GM12878 (cell line): Measurements from ENCODE around the gene MMRN2. TPM values are rescaled to one million over a fixed set of nuclear protein-coding genes. Genes with fewer than 3 reads are reported as not detected.

ENCODE experiments used
- ATAC-seq: fragments of 200-7000 bp; cut with Tn5 transposase; 3 replicates; pipeline ENCODE4 v1.9.1; 2020; ENCODE audit warnings: mild to moderate bottlenecking, moderate library complexity
- BruUV-seq: library from RNA; stranded (reverse); fragments of 400-500 nt; replicated peaks from 2 replicates; lab custom pipeline; 2021; lab: Mats Ljungman, UMichigan
- CTCF ChIA-PET: fragments of 300-600 bp; sonication (Branson Sonifier 250); formaldehyde crosslinking; extraction: SDS; loops from one replicate; lab custom pipeline; 2021; ENCODE audit warnings: inconsistent platforms; lab: Yijun Ruan, JAX
- POLR2A ChIA-PET: fragments of 350-600 bp; formaldehyde crosslinking; extraction: SDS; loops from one replicate; lab custom pipeline; 2021; ENCODE audit warnings: inconsistent platforms; lab: Charles Lee
- RAD21 ChIA-PET: fragments of 300-600 bp; sonication (Branson Sonifier 250); formaldehyde crosslinking; loops from one replicate; lab custom pipeline; 2023; ENCODE audit warnings: antibody characterized with exemption; ENCODE audit not compliant: unreplicated experiment; lab: Charles Lee
- SMC1A ChIA-PET: fragments of 300-600 bp; sonication (Branson Sonifier 250); formaldehyde crosslinking; loops from one replicate; lab custom pipeline; 2023; ENCODE audit not compliant: unreplicated experiment, uncharacterized antibody; lab: Charles Lee
- DNase-seq: peaks from one replicate; pipeline ENCODE4 v3.0.0-alpha.2; 2011; ENCODE audit warnings: low read depth, low spot score
- FAIRE-seq: peaks from 3 replicates; lab custom pipeline; 2011; peaks lifted over from hg19 to GRCh38; lab: Jason Lieb, UNC
- H2AFZ ChIP-seq: 2 replicates; pipeline ENCODE4 v1.6.0; 2011; ENCODE audit warnings: low read depth, low read length, control low read depth; ENCODE audit not compliant: control insufficient read depth
- H3K27ac ChIP-seq: 2 replicates; pipeline ENCODE4 v1.5.1; 2011; ENCODE audit warnings: control low read depth; ENCODE audit not compliant: control insufficient read depth, insufficient read depth
- H3K27me3 ChIP-seq, 2 experiments: replicated peaks in 1 of 2; 2 replicates each; pipeline versions ENCODE4 v1.6.0 to v1.6.1; 2011; ENCODE audit warnings: low read length in 1 of 2; ENCODE audit not compliant: control insufficient read depth in 2 of 2, insufficient read depth in 2 of 2
- H3K36me3 ChIP-seq, 2 experiments: 2 replicates each; pipeline ENCODE4 v1.5.1; 2011; ENCODE audit warnings: low read length in 1 of 2; ENCODE audit not compliant: control insufficient read depth in 2 of 2, insufficient read depth in 2 of 2
- H3K4me1 ChIP-seq: 2 replicates; pipeline ENCODE4 v1.6.1; 2011; ENCODE audit warnings: mild to moderate bottlenecking, low read length, moderate library complexity, mixed read lengths; ENCODE audit not compliant: control insufficient read depth, insufficient read depth
- H3K4me2 ChIP-seq: 2 replicates; pipeline ENCODE4 v1.6.0; 2011; ENCODE audit warnings: control low read depth; ENCODE audit not compliant: control insufficient read depth, insufficient read depth
- H3K4me3 ChIP-seq: fragments of 200-600 bp; sonication (generic); 2 replicates; pipeline ENCODE4 v1.5.1; 2016
- H3K79me2 ChIP-seq: 2 replicates; pipeline ENCODE4 v1.6.0; 2011; ENCODE audit warnings: low read length; ENCODE audit not compliant: control insufficient read depth, insufficient read depth
- H3K9ac ChIP-seq: 2 replicates; pipeline ENCODE4 v1.8.0; 2011; ENCODE audit warnings: low read length, control low read depth, mixed read lengths; ENCODE audit not compliant: control insufficient read depth, insufficient read depth
- H3K9me3 ChIP-seq: replicated peaks from 3 replicates; pipeline ENCODE4 v1.5.1; 2011; ENCODE audit warnings: mild to moderate bottlenecking, low read length; ENCODE audit not compliant: control insufficient read depth, insufficient read depth
- H4K20me1 ChIP-seq: 2 replicates; pipeline ENCODE4 v1.6.0; 2011; ENCODE audit not compliant: control insufficient read depth, insufficient read depth
- ATF3 ChIP-seq: IDR thresholded peaks from 2 replicates; pipeline ENCODE4 v1.6.1; 2011; ENCODE audit warnings: low read depth, mild to moderate bottlenecking, low read length, moderate library complexity, borderline replicate concordance; ENCODE audit errors: extremely low read depth
- BMI1 ChIP-seq: fragments of 450-650 bp; IDR thresholded peaks from 2 replicates; pipeline ENCODE4 v1.6.1; 2016; ENCODE audit warnings: mild to moderate bottlenecking, moderate library complexity, borderline replicate concordance
- CBFB ChIP-seq: IDR thresholded peaks from 2 replicates; pipeline ENCODE4 v1.6.1; 2016; ENCODE audit warnings: antibody characterized with exemption, low read depth
- CEBPZ ChIP-seq: fragments of 150-350 bp; IDR thresholded peaks from 2 replicates; pipeline ENCODE4 v1.6.1; 2016; ENCODE audit warnings: low read depth, low read length
- CHD1 ChIP-seq: IDR thresholded peaks from 2 replicates; pipeline ENCODE4 v1.6.1; 2012; ENCODE audit warnings: low read depth, low read length, improper control_type of control experiment
- IRF5 ChIP-seq: fragments of 450-650 bp; IDR thresholded peaks from 2 replicates; pipeline ENCODE4 v1.6.1; 2017; ENCODE audit warnings: borderline replicate concordance
- KAT2A ChIP-seq: conservative IDR thresholded peaks from 2 replicates; pipeline ENCODE4 v1.6.1; 2011; ENCODE audit warnings: low read depth, low read length; ENCODE audit not compliant: control insufficient read depth
- MAX ChIP-seq: IDR thresholded peaks from 2 replicates; pipeline ENCODE4 v1.6.1; 2012; ENCODE audit warnings: low read depth, low read length, improper control_type of control experiment
- NR2F1 ChIP-seq: fragments of 450-650 bp; conservative IDR thresholded peaks from 2 replicates; pipeline ENCODE4 v1.6.1; 2017; ENCODE audit warnings: mild to moderate bottlenecking
- RAD21 ChIP-seq: IDR thresholded peaks from 2 replicates; pipeline ENCODE4 v1.6.1; 2011; ENCODE audit warnings: mild to moderate bottlenecking, low read depth, low read length, moderate library complexity; ENCODE audit not compliant: insufficient read depth
- RB1 ChIP-seq: fragments of 450-650 bp; formaldehyde crosslinking; IDR thresholded peaks from 2 replicates; pipeline ENCODE4 v1.6.1; 2017; ENCODE audit warnings: mild to moderate bottlenecking, borderline replicate concordance
- SMAD5 ChIP-seq: IDR thresholded peaks from 2 replicates; pipeline ENCODE4 v1.6.1; 2016; ENCODE audit warnings: antibody characterized with exemption, low read depth
- SREBF2 ChIP-seq: IDR thresholded peaks from 2 replicates; pipeline ENCODE4 v1.6.1; 2012; ENCODE audit warnings: mild to moderate bottlenecking, low read length
- STAT1 ChIP-seq: fragments of 450-650 bp; conservative IDR thresholded peaks from 2 replicates; pipeline ENCODE4 v1.6.1; 2014; ENCODE audit warnings: antibody characterized with exemption, mild to moderate bottlenecking
- TBL1XR1 ChIP-seq: IDR thresholded peaks from 2 replicates; pipeline ENCODE4 v1.6.1; 2012; ENCODE audit warnings: low read depth, low read length, improper control_type of control experiment
- YBX1 ChIP-seq: fragments of 450-650 bp; IDR thresholded peaks from 2 replicates; pipeline ENCODE4 v1.6.1; 2016; ENCODE audit warnings: antibody characterized with exemption
- YY1 ChIP-seq: IDR thresholded peaks from 2 replicates; pipeline ENCODE4 v1.6.1; 2011; ENCODE audit warnings: low read depth, mild to moderate bottlenecking, low read length
- WGBS: methylation state at CpG from one replicate; pipeline ENCODE4 v1.1.6; 2016; ENCODE audit warnings: low lambda C conversion rate; ENCODE audit not compliant: insufficient replicate concordance, insufficient coverage; ENCODE audit errors: missing lambda C conversion rate; 5-methylcytosine and 5-hydroxymethylcytosine counted together
- in situ Hi-C: fragments of 300-500 bp; cut with MboI; formaldehyde crosslinking; loops from 9 replicates; pipeline ENCODE4 v1.14.3; 2018; ENCODE audit warnings: mixed read lengths
- intact Hi-C: fragments of 100-400 bp; cut with micrococcal nuclease; formaldehyde crosslinking; loops from one replicate; pipeline ENCODE4 v1.14.2; 2022; ENCODE audit not compliant: unreplicated experiment
- polyA plus RNA-seq, 11 experiments: library from polyadenylated mRNA; depleted of rRNA in 4 of 11; unstranded in 6 of 11; stranded (reverse) in 5 of 11; fragments of >200 nt; fragmentation: Nextera tagmentation in 4 of 11; fragmentation: Illumina TruSeq in 1 of 11; extraction: Ambion mirVana in 4 of 11; extraction: Trizol in 1 of 11; gene quantifications; 1 replicate in 1 of 11; 2 replicates in 10 of 11; pipeline versions ENCODE4 v1.2.1 to v1.2.3, GENCODE V29; 2011 to 2016; ENCODE audit warnings: inconsistent platforms in 2 of 11, missing spikeins in 2 of 11, low read depth in 1 of 11
- total RNA-seq, 4 experiments: library from RNA; depleted of rRNA in 3 of 4; stranded (reverse); fragments of >200 nt in 3 of 4; fragmentation: Illumina TruSeq in 1 of 4; extraction: Trizol in 1 of 4; gene quantifications; 2 replicates each; pipeline versions ENCODE4 v1.2.1 to v1.2.3, GENCODE V29; 2013 to 2021

MMRN2 gene
- total and polyA plus RNA-seq, 10 of the 15 experiments (the other 5 are each of a cell fraction or from before 2014, with no cell fraction given): 0.09 to 1.0 (median 0.54) TPM; not detected in 3

DNA sequence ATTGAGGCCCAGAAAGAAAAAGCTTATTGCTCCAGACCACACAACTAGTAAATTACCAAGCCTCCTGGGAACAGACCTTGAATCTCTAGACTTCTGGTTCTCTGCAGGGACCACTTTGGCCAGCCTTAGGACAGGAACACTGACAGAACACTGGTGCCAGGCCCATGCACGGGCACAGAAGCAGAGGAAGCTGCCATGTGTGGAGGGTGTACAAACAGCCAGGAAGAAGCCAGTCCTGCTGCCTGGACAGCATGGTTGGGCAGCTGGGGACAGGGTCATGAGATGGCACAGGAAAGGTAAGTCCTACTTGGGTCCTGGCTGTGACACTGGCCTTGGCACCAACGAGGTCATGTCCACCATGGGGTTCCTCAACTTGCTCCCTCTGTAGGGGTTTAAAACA, 19.2 kb downstream of the MMRN2 start:
- FAIRE-seq (no peak), ATAC-seq (no peak), DNase-seq (no peak)
- ChIA-PET SMC1A (interaction anchor here (1.0 to 3.0 kb wide), 2 partner anchors 18 to 28 kb away, joined by 3 to 8 read pairs; no protein-coding TSS in a partner anchor), RAD21 (interaction anchor here (2.0 kb wide), 1 partner anchor 22 kb away, joined by 12 read pairs; no protein-coding TSS in a partner anchor), POLR2A (interaction anchor here (0.7 kb wide), 1 partner anchor 544 kb away, joined by 5 read pairs; no protein-coding TSS in a partner anchor), CTCF (interaction anchor here (0.7 to 3.9 kb wide), 13 partner anchors 8 to 249 kb away, joined by 3 to 25 read pairs (median 3); no protein-coding TSS in a partner anchor)
- Histone ChIP-seq H3K4me1 (no peaks in the 10 kb centered on the region; the same call in 1 of the 2 replicates), H3K9me3 (no peaks in the 10 kb centered on the region), H3K9ac (no peak overlapping the region), H3K27me3 (no peaks in the 10 kb centered on the region), H3K4me3 (no peak overlapping the region), H3K36me3 (no peaks in the 10 kb centered on the region), H4K20me1 (no peaks in the 10 kb centered on the region), H3K79me2 (no peaks in the 10 kb centered on the region), H2AFZ (no peak overlapping the region), H3K27ac (no peak overlapping the region), H3K4me2 (no peak overlapping the region)
- BruUV-seq: no TSS peak
- in situ Hi-C loops: no loop called here
- 93% methylated on average over 2 of the region's 2 CpGs for WGBS
- intact Hi-C loops: loop anchor here (5.0 kb wide), 2 partner anchors 209 to 264 kb away; no protein-coding TSS in a partner anchor
- TF ChIP-seq NR2F1 (no peak), BMI1 (no peak), CHD1 (no peak), SREBF2 (no peak), MAX (no peak), TBL1XR1 (no peak), STAT1 (no peak), IRF5 (no peak), RAD21 (no peak), YBX1 (no peak), SMAD5 (no peak), RB1 (no peak), CEBPZ (no peak), KAT2A (no peak), YY1 (no peak), ATF3 (no peak), CBFB (no peak)
